H9 (cell line): ENCODE results near the gene KIAA0930. TPM values are rescaled to one million over a fixed set of nuclear protein-coding genes. Genes with fewer than 3 reads are reported as not detected.

Source experiments
- DNase-seq: peaks from one replicate; pipeline ENCODE4 v3.0.0-alpha.2; 2017
- H2AFZ ChIP-seq: one replicate; pipeline ENCODE4 v1.6.1; 2013; ENCODE audit warnings: mild to moderate bottlenecking, low read length, control low read depth, moderate library complexity
- H2AK5ac ChIP-seq: 2 replicates; pipeline ENCODE4 v1.6.1; 2013; ENCODE audit warnings: low read length, control low read depth, mixed read lengths; ENCODE audit not compliant: insufficient read length
- H2BK120ac ChIP-seq: one replicate; pipeline ENCODE4 v1.6.1; 2013; ENCODE audit warnings: low read depth, mild to moderate bottlenecking, low read length, control low read depth, inconsistent platforms; ENCODE audit not compliant: poor library complexity, severe bottlenecking
- H2BK12ac ChIP-seq: 2 replicates; pipeline ENCODE4 v1.6.1; 2013; ENCODE audit warnings: low read length, control low read depth, mixed read lengths, low read depth; ENCODE audit not compliant: insufficient read length
- H2BK15ac ChIP-seq: 2 replicates; pipeline ENCODE4 v1.6.1; 2013; ENCODE audit warnings: low read depth, low read length, control low read depth
- H2BK20ac ChIP-seq: one replicate; pipeline ENCODE4 v1.6.1; 2013; ENCODE audit warnings: low read depth, mild to moderate bottlenecking, low read length, control low read depth, inconsistent platforms; ENCODE audit not compliant: poor library complexity, severe bottlenecking
- H2BK5ac ChIP-seq: 2 replicates; pipeline ENCODE4 v1.6.1; 2013; ENCODE audit warnings: low read length, control low read depth, mixed read lengths; ENCODE audit not compliant: insufficient read length
- H3K14ac ChIP-seq: 2 replicates; pipeline ENCODE4 v1.6.1; 2013; ENCODE audit warnings: low read length, control low read depth; ENCODE audit not compliant: insufficient read depth
- H3K18ac ChIP-seq: 2 replicates; pipeline ENCODE4 v1.6.1; 2013; ENCODE audit warnings: low read depth, mild to moderate bottlenecking, mixed read lengths, low read length, control low read depth; ENCODE audit not compliant: insufficient read length
- H3K23ac ChIP-seq: 2 replicates; pipeline ENCODE4 v1.6.1; 2013; ENCODE audit warnings: low read length, control low read depth, mixed read lengths, low read depth; ENCODE audit not compliant: insufficient read length
- H3K23me2 ChIP-seq: 2 replicates; pipeline ENCODE4 v1.6.1; 2013; ENCODE audit warnings: low read depth, mild to moderate bottlenecking, mixed read lengths, low read length, control low read depth; ENCODE audit not compliant: insufficient read length, poor library complexity, severe bottlenecking
- H3K27ac ChIP-seq: 2 replicates; pipeline ENCODE4 v1.5.1; 2013; ENCODE audit warnings: low read length, control low read depth, mixed read lengths, low read depth; ENCODE audit not compliant: insufficient read length
- H3K27me3 ChIP-seq: 2 replicates; pipeline ENCODE4 v1.6.1; 2013; ENCODE audit warnings: low read length, control low read depth, inconsistent platforms; ENCODE audit not compliant: insufficient read depth
- H3K4ac ChIP-seq: 2 replicates; pipeline ENCODE4 v1.6.1; 2013; ENCODE audit warnings: low read depth, mild to moderate bottlenecking, control low read depth, inconsistent platforms, low read length, moderate library complexity
- H3K4me1 ChIP-seq: 2 replicates; pipeline ENCODE4 v1.6.1; 2013; ENCODE audit warnings: low read length, control low read depth, inconsistent platforms; ENCODE audit not compliant: insufficient read depth
- H3K4me2 ChIP-seq: 2 replicates; pipeline ENCODE4 v1.6.1; 2013; ENCODE audit warnings: low read length, control low read depth, mixed read lengths; ENCODE audit not compliant: insufficient read length, insufficient read depth
- H3K56ac ChIP-seq: 2 replicates; pipeline ENCODE4 v1.6.1; 2013; ENCODE audit warnings: low read depth, mild to moderate bottlenecking, mixed read lengths, low read length, control low read depth; ENCODE audit not compliant: insufficient read length
- H3K79me1 ChIP-seq: 2 replicates; pipeline ENCODE4 v1.6.1; 2013; ENCODE audit warnings: low read depth, mild to moderate bottlenecking, moderate library complexity, low read length, control low read depth, inconsistent platforms; ENCODE audit not compliant: insufficient read depth, poor library complexity, severe bottlenecking
- H3K79me2 ChIP-seq: 2 replicates; pipeline ENCODE4 v1.6.1; 2013; ENCODE audit warnings: low read length, control low read depth, inconsistent platforms; ENCODE audit not compliant: insufficient read depth
- H3K9ac ChIP-seq: 2 replicates; pipeline ENCODE4 v1.6.1; 2013; ENCODE audit warnings: low read length, control low read depth, mixed read lengths; ENCODE audit not compliant: insufficient read length; ENCODE audit errors: extremely low read depth
- H3K9me3 ChIP-seq: one replicate; pipeline ENCODE4 v1.6.1; 2013; ENCODE audit warnings: low read depth, low read length, inconsistent platforms; ENCODE audit not compliant: control insufficient read depth
- H3T11ph ChIP-seq: one replicate; pipeline ENCODE4 v1.6.1; 2013; ENCODE audit warnings: mild to moderate bottlenecking, low read length, control low read depth, inconsistent platforms
- H4K20me1 ChIP-seq: one replicate; pipeline ENCODE4 v1.6.1; 2013; ENCODE audit not compliant: control insufficient read depth, insufficient read length, insufficient read depth
- H4K5ac ChIP-seq: 2 replicates; pipeline ENCODE4 v1.6.1; 2013; ENCODE audit warnings: low read depth, mild to moderate bottlenecking, mixed read lengths, low read length, control low read depth; ENCODE audit not compliant: insufficient read length
- H4K8ac ChIP-seq: replicated peaks from 2 replicates; pipeline ENCODE4 v1.6.1; 2013; ENCODE audit warnings: low read length, control low read depth, mixed read lengths, low read depth; ENCODE audit not compliant: insufficient read length
- H4K91ac ChIP-seq: 2 replicates; pipeline ENCODE4 v1.6.1; 2013; ENCODE audit warnings: low read depth, mild to moderate bottlenecking, moderate library complexity, mixed read lengths, low read length, control low read depth; ENCODE audit not compliant: insufficient read length
- H3K27ac Mint-ChIP-seq, 3 experiments: 2 replicates in 2 of 3; 3 replicates in 1 of 3; pipeline ENCODE4 v1.8.0; 2020 to 2021; ENCODE audit warnings: mixed read lengths in 3 of 3, mild to moderate bottlenecking in 1 of 3, moderate library complexity in 1 of 3
- H3K27me3 Mint-ChIP-seq: 2 replicates; pipeline ENCODE4 v1.8.0; 2021; ENCODE audit warnings: low read depth, mild to moderate bottlenecking, moderate library complexity, mixed read lengths
- H3K36me3 Mint-ChIP-seq, 3 experiments: 2 replicates in 2 of 3; 3 replicates in 1 of 3; pipeline ENCODE4 v1.8.0; 2020 to 2021; ENCODE audit warnings: low read depth in 3 of 3, mixed read lengths in 3 of 3; ENCODE audit not compliant: insufficient read depth in 1 of 3
- H3K4me1 Mint-ChIP-seq, 2 experiments: 2 replicates each; pipeline ENCODE4 v1.8.0; 2020; ENCODE audit warnings: mixed read lengths in 2 of 2
- H3K4me3 Mint-ChIP-seq, 2 experiments: 2 replicates in 1 of 2; 3 replicates in 1 of 2; pipeline ENCODE4 v1.8.0; 2020 to 2021; ENCODE audit warnings: mild to moderate bottlenecking in 2 of 2, mixed read lengths in 2 of 2, moderate library complexity in 1 of 2
- H3K9me3 Mint-ChIP-seq, 2 experiments: 2 replicates in 1 of 2; 3 replicates in 1 of 2; pipeline ENCODE4 v1.8.0; 2020; ENCODE audit warnings: mild to moderate bottlenecking in 2 of 2, mixed read lengths in 2 of 2, moderate library complexity in 1 of 2
- WGBS: extraction: QIAGEN DNeasy Blood & Tissue Kit; methylation state at CpG from one replicate; pipeline ENCODE4 v1.1.7; 2013; ENCODE audit warnings: missing lambda C conversion rate, low lambda C conversion rate, mixed read lengths; ENCODE audit not compliant: insufficient read length; ENCODE audit errors: extremely low coverage; 5-methylcytosine and 5-hydroxymethylcytosine counted together
- total RNA-seq: library from RNA; stranded (reverse); gene quantifications from 2 replicates; pipeline ENCODE4 v1.2.1, GENCODE V29; 2021
- TF ChIP-seq, protein P1 (sequence below): fragments of 200-600 bp; sonication (generic); conservative IDR thresholded peaks from 3 replicates; pipeline ENCODE4 v1.8.0; 2021; ENCODE audit warnings: antibody characterized with exemption, mild to moderate bottlenecking

KIAA0930 gene
- total RNA-seq, 1 experiment from 2014 or later: 46.2 TPM

- TF ChIP-seq, protein P1, sequence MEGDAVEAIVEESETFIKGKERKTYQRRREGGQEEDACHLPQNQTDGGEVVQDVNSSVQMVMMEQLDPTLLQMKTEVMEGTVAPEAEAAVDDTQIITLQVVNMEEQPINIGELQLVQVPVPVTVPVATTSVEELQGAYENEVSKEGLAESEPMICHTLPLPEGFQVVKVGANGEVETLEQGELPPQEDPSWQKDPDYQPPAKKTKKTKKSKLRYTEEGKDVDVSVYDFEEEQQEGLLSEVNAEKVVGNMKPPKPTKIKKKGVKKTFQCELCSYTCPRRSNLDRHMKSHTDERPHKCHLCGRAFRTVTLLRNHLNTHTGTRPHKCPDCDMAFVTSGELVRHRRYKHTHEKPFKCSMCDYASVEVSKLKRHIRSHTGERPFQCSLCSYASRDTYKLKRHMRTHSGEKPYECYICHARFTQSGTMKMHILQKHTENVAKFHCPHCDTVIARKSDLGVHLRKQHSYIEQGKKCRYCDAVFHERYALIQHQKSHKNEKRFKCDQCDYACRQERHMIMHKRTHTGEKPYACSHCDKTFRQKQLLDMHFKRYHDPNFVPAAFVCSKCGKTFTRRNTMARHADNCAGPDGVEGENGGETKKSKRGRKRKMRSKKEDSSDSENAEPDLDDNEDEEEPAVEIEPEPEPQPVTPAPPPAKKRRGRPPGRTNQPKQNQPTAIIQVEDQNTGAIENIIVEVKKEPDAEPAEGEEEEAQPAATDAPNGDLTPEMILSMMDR: no peak
- peaks cover 13 to 29% of the 10 kb centered on the region in 2 experiments for H3K4me1 Mint-ChIP-seq
- no peaks in the 10 kb centered on the region; the same call in 1 of the 2 replicates for H3K27me3 Mint-ChIP-seq
- H3K27ac ChIP-seq: no peak overlapping the region
- no peaks in the 10 kb centered on the region for H3K27me3 ChIP-seq
- H4K5ac ChIP-seq: no peak overlapping the region
- no peak overlapping the region for H3K18ac ChIP-seq
- H2AFZ ChIP-seq: no peak overlapping the region
- H3K36me3 Mint-ChIP-seq: peaks cover 0 to 15% (median 12%) of the 10 kb centered on the region in 3 experiments; a peak in 6 of 7 replicates
- H2AK5ac ChIP-seq: no peak overlapping the region
- H4K8ac ChIP-seq: no peak overlapping the region
- no peak overlapping the region for H4K91ac ChIP-seq
- no CpG with 5 or more reads among the region's 14 CpGs for WGBS
- no peaks in the 10 kb centered on the region for H3K79me2 ChIP-seq
- no peaks in the 10 kb centered on the region for H3K9me3 ChIP-seq
- no peak overlapping the region for H3K9ac ChIP-seq
- no peak overlapping the region for H3K23ac ChIP-seq
- no peak overlapping the region for H3K4me3 Mint-ChIP-seq
- H2BK15ac ChIP-seq: no peak overlapping the region
- no peaks in the 10 kb centered on the region for H3K9me3 Mint-ChIP-seq
- H3K27ac Mint-ChIP-seq: no peak overlapping the region; a peak in 1 of 7 replicates
- no peak overlapping the region for H2BK120ac ChIP-seq
- no peak overlapping the region for H3K4ac ChIP-seq
- H3K14ac ChIP-seq: no peak overlapping the region; the same call in 1 of the 2 replicates
- H3K79me1 ChIP-seq: no peaks in the 10 kb centered on the region
- no peaks in the 10 kb centered on the region for H3K4me1 ChIP-seq
- no peak overlapping the region for H2BK12ac ChIP-seq
- no peak overlapping the region for H2BK20ac ChIP-seq
- H3K4me2 ChIP-seq: no peak overlapping the region
- H2BK5ac ChIP-seq: no peak overlapping the region
- DNase-seq: no peak
- no peaks in the 10 kb centered on the region for H3K23me2 ChIP-seq
- no peak overlapping the region for H3T11ph ChIP-seq
- H3K56ac ChIP-seq: no peak overlapping the region
- peaks cover 4% of the 10 kb centered on the region for H4K20me1 ChIP-seq
These were observed 35.9 kb downstream of the KIAA0930 start for GRCh38 chr22:45204819-45205218.
